Activated naive CD4-positive, alpha-beta T cell (primary cell): ENCODE data around the gene OR2L8.

ENCODE experiments used
- DNase-seq, 4 experiments: peaks; one replicate each; lab custom pipeline; 2025; lab: John Stamatoyannopoulos, UW

OR2L8 gene

DNA sequence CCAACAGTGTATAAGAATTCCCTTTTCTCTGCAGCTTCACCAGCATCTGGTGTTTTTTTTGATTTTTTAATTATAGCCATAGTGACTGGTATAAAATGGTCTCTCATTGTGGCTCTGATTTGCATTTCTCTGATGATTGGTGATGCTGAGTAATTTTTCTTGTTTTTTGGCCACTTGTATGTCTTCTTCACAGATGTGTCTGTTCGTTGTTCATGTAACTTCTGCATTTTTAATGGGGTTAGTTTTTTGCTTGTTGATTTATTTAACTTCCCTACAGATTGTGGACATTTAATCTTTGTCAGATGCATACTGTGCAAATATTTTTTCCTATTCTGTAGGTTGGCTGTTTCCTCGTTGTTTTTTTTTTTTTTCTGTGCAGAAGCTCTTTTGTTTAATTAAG is 44.3 kb downstream of the OR2L8 start:
- DNase-seq: no peak

DNA sequence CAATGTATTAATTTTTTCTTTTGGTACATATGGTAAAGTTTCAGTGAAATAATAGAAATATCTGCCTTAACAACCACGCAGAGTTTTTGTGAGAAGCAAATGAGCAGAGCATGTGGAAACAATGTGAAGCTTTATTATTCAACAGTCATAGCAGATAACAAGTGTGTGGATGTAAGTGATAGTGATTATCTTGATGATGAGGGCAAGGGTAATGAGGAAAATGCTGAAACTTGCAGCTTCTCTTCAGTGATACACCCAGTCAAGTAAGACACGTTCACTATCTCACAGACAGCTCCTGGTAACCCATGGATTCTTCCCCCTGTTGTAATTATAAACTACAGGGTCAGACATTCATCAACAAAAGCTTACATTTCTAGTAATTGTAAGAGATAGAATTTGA is 50.2 kb downstream of the OR2L8 start:
- no peak for DNase-seq
